Stimulated activated CD4-positive, alpha-beta T cell treated with anti-CD3 and anti-CD28 coated beads, TNF-alpha, amount 100 ng/mL, for 24 hours (primary cell): Measurements from ENCODE around the gene SLC2A9.

Experiments used
- DNase-seq, 3 experiments: peaks; one replicate each; pipeline ENCODE4 v3.0.0-alpha.2; 2020; ENCODE audit warnings: low read depth in 3 of 3

SLC2A9 gene

GRCh38 chr4:9893329-9894108 lies 127.8 kb downstream of the SLC2A9 start:
- no peak for DNase-seq

GRCh38 chr4:9891740-9892139 lies 129.6 kb downstream of the SLC2A9 start:
- DNase-seq, result no peak

GRCh38 chr4:9891056-9891455 lies 130.2 kb downstream of the SLC2A9 start:
- DNase-seq, result no peak

DNA sequence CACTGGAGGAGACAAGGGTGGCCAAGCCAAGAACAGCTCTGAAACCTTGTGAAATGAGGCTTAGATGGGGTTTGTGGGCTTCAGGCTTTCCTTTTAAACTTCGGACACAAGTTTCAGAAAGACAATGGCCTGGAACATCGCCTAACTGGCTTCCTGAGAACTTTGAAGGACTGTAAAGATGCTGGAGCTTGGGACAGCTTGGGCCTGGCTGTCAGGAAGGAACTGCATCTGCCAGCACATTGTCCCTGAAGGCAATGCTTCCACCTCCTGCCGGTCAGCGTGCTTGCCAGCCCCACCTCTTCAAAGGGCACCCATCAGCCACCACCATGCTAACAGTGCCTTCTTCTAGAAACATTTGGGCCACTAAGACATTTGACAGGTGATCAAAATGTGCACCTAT lies 132.0 kb downstream of the SLC2A9 start:
- no peak for DNase-seq

DNA sequence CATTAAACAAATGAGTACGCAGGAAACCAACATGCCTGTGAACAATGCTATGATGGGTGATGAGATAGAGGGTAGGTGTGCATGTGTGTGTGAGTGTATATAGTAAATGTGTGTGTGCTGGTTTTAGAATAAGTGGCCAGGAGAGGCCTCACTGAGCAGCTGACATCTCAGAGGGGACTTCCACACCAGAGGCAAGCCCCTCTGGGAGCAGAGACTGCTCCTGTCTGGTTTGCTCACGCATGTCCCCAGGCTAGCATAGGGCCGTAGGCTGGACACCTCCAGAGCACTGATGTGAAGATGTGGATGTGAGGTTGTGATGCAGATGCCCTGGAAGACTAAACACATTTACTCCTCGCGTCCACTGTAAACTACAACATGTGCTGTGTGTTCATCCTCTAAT lies 135.3 kb downstream of the SLC2A9 start:
- DNase-seq, result no peak

GRCh38 chr4:9880406-9881197 lies 140.7 kb downstream of the SLC2A9 start:
- DNase-seq, result no peak

GRCh38 chr4:9877123-9877522 lies 144.2 kb downstream of the SLC2A9 start:
- no peak for DNase-seq

DNA sequence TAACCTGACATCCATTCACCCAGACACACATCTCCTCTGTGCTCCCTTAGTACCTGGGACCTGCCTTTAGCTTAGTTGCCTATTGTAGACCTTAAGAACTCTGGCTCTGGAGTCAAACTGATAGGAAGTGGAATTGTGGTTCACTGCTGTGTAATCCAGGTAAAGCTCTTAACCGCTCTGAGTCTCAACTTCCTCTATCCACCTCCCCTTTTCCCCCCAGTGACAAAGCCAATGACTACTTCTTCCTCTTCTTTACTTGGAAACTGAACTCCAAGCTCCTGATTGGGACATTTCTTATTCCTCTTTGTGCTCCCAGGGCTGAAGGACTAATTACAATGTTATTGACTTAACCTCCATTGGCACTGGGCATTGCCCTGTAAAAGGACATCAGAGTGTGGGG lies 145.8 kb downstream of the SLC2A9 start:
- DNase-seq, result no peak

GRCh38 chr4:9874385-9874784 lies 146.9 kb downstream of the SLC2A9 start:
- DNase-seq, result no peak

GRCh38 chr4:9870165-9870790 lies 151.0 kb downstream of the SLC2A9 start:
- DNase-seq, result no peak

DNA sequence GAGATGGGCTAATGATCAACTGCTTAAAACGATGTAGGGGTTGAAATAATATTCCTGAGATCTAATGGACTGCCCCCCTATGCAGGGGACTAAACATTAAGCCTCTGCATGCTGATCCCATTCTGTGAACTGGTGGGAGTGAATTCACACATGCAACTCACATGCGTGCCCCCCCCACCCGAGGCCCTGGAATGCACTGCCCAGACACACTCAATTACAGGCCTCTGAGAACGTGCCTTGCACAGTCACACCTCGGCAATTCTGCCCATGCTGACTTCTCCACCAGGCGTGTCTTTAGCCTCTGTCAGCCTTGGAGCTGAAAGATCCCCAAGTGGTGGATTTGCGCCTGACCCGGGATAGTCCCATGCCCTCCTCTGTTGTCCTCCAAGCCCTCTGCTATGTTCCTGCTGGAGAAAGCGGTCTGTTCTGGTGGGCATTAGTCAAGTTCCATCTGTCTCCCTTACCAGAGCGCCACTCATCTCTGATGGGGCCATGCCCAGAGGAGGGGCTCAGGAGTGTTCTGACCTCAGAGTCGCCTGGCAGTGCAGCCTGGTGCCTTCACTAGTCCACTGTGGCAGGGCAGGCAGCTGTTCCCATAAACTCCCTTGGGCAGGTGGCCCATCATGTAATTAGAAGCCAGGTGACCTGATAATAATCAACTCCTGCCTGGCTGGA lies 153.4 kb downstream of the SLC2A9 start:
- no peak for DNase-seq

- DNase-seq, result no peak
Observed at GRCh38 chr4:9866931-9867330, 154.4 kb downstream of the SLC2A9 start.

GRCh38 chr4:9861561-9861960 lies 159.7 kb downstream of the SLC2A9 start:
- DNase-seq, result no peak

GRCh38 chr4:9859810-9860209 lies 161.5 kb downstream of the SLC2A9 start:
- DNase-seq, result no peak

GRCh38 chr4:9849538-9849920 lies 171.8 kb downstream of the SLC2A9 start:
- no peak for DNase-seq

- no peak for DNase-seq
Observed at GRCh38 chr4:9847968-9848748, 173.1 kb downstream of the SLC2A9 start.

GRCh38 chr4:9845791-9846493 lies 175.4 kb downstream of the SLC2A9 start:
- DNase-seq, result no peak

- no peak for DNase-seq
Observed at GRCh38 chr4:9841072-9841471, 180.2 kb downstream of the SLC2A9 start.

GRCh38 chr4:9835430-9835829 lies 185.9 kb downstream of the SLC2A9 start:
- DNase-seq, result no peak

- DNase-seq, result no peak
Observed at GRCh38 chr4:9833421-9833820, 187.9 kb downstream of the SLC2A9 start.

GRCh38 chr4:9832640-9833039 lies 188.7 kb downstream of the SLC2A9 start:
- DNase-seq, result no peak
